HUES48 (cell line): ENCODE data around the gene SLC16A3.
"Not testable (repeated sequence)": the region's sequence is repeated elsewhere in the genome, so short reads cannot be mapped to it uniquely, and the experiment has no call there.

Experiments
- H3K27ac ChIP-seq: one replicate; pipeline ENCODE4 v1.7.0; 2013; ENCODE audit warnings: low read depth, low read length, inconsistent platforms
- H3K27me3 ChIP-seq: 2 replicates; pipeline ENCODE4 v1.6.1; 2013; ENCODE audit warnings: mild to moderate bottlenecking, low read length; ENCODE audit not compliant: control insufficient read depth, insufficient read depth
- H3K36me3 ChIP-seq: 2 replicates; pipeline ENCODE4 v1.6.1; 2013; ENCODE audit warnings: low read length; ENCODE audit not compliant: control insufficient read depth, insufficient read depth
- H3K4me1 ChIP-seq: 2 replicates; pipeline ENCODE4 v1.6.1; 2013; ENCODE audit warnings: mild to moderate bottlenecking, low read length; ENCODE audit not compliant: control insufficient read depth, insufficient read depth
- H3K4me3 ChIP-seq: 2 replicates; pipeline ENCODE4 v1.5.1; 2013; ENCODE audit warnings: mild to moderate bottlenecking, low read depth, low read length
- H3K9ac ChIP-seq: 2 replicates; pipeline ENCODE4 v1.6.1; 2013; ENCODE audit warnings: mild to moderate bottlenecking, low read depth, low read length, moderate library complexity
- H3K9me3 ChIP-seq: 2 replicates; pipeline ENCODE4 v1.6.1; 2013; ENCODE audit warnings: low read length; ENCODE audit not compliant: control insufficient read depth, insufficient read depth

The SLC16A3 gene

DNA sequence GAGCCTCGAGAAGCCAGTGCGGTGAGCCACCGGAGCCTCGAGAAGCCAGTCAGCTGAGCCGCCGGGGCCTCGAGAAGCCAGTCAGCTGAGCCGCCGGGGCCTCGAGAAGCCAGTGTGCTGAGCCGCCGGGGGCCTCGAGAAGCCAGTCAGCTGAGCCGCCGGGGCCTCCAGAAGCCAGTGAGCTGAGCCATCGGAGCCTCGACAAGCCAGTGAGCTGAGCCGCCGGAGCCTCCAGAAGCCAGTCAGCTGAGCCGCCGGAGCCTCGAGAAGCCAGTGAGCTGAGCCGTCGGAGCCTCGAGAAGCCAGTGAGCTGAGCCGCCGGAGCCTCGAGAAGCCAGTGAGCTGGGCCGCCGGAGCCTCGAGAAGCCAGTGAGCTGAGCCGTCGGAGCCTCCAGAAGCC, 25.9 kb downstream of the SLC16A3 start:
- not testable (repeated sequence) for H3K9ac ChIP-seq, H3K9me3 ChIP-seq, H3K4me1 ChIP-seq, H3K27me3 ChIP-seq, H3K4me3 ChIP-seq, H3K27ac ChIP-seq
- peaks cover 87% of the 10 kb centered on the region for H3K36me3 ChIP-seq

DNA sequence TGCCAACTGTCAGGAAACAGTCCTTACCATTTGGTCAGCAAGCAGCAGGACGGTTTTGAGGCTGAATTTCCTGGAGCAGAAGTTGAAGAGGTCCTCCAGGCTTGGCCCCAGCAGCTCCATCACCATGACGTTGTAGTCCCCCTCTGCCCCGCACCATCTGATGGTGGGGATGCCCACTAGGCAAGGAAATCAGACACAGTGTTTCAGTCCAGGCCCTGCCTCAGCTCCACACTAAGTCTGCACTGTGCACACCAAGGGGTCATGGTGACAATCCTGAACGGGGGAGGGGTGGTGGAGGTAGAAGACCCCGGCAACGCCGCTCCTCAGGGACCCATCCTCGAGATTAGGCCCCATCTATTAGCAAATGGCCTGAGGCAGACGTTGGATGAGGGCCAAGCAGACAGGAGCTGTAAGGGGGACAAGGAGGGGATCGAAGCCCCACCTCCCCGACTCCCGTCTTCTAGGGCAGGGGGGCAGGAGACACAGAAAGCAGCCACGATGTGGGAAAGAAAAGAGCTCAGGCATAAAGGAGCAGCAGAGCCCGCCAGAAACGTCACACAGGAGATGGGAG, 26.6 kb downstream of the SLC16A3 start:
- Histone ChIP-seq H3K27ac (no peak overlapping the region), H3K9ac (no peak overlapping the region), H3K27me3 (no peaks in the 10 kb centered on the region), H3K36me3 (peaks cover 87% of the 10 kb centered on the region), H3K9me3 (no peaks in the 10 kb centered on the region), H3K4me3 (no peak overlapping the region), H3K4me1 (no peaks in the 10 kb centered on the region)

- peaks cover 87% of the 10 kb centered on the region for H3K36me3 ChIP-seq
- H3K9ac ChIP-seq, result no peak overlapping the region
- H3K4me1 ChIP-seq, result no peaks in the 10 kb centered on the region
- H3K4me3 ChIP-seq, result no peak overlapping the region
- no peaks in the 10 kb centered on the region for H3K27me3 ChIP-seq
- no peak overlapping the region for H3K27ac ChIP-seq
- no peaks in the 10 kb centered on the region for H3K9me3 ChIP-seq
These were observed 27.5 kb downstream of the SLC16A3 start for GRCh38 chr17:82256242-82256885.

GRCh38 chr17:82257473-82257872, 28.6 kb downstream of the SLC16A3 start:
- Histone ChIP-seq H3K36me3 (peaks cover 87% of the 10 kb centered on the region), H3K27me3 (no peaks in the 10 kb centered on the region), H3K27ac (no peak overlapping the region), H3K9me3 (no peaks in the 10 kb centered on the region), H3K4me3 (no peak overlapping the region), H3K4me1 (no peaks in the 10 kb centered on the region), H3K9ac (no peak overlapping the region)

DNA sequence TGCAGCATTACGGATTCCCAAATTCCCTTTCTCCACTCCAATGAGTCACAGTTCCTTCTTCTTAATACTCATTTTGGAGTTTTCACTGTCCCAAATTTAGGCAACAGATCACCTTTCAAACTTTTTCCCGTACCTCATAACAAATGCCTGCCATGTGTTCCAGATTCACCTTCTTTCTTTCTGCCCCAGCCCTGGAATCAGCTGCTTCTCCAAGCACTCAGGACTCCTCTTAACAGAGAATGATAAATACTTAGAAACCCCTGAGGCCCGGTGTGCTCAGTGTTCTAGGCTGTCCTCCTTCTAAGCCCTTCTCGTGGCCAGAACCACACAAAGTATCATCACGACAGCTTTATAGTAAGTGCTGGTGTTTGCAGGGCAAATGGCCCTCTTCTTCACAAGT, 29.7 kb downstream of the SLC16A3 start:
- Histone ChIP-seq H3K4me1 (no peaks in the 10 kb centered on the region), H3K27me3 (no peaks in the 10 kb centered on the region), H3K4me3 (no peak overlapping the region), H3K9me3 (no peaks in the 10 kb centered on the region), H3K36me3 (peaks cover 87% of the 10 kb centered on the region), H3K27ac (no peak overlapping the region), H3K9ac (no peak overlapping the region)

DNA sequence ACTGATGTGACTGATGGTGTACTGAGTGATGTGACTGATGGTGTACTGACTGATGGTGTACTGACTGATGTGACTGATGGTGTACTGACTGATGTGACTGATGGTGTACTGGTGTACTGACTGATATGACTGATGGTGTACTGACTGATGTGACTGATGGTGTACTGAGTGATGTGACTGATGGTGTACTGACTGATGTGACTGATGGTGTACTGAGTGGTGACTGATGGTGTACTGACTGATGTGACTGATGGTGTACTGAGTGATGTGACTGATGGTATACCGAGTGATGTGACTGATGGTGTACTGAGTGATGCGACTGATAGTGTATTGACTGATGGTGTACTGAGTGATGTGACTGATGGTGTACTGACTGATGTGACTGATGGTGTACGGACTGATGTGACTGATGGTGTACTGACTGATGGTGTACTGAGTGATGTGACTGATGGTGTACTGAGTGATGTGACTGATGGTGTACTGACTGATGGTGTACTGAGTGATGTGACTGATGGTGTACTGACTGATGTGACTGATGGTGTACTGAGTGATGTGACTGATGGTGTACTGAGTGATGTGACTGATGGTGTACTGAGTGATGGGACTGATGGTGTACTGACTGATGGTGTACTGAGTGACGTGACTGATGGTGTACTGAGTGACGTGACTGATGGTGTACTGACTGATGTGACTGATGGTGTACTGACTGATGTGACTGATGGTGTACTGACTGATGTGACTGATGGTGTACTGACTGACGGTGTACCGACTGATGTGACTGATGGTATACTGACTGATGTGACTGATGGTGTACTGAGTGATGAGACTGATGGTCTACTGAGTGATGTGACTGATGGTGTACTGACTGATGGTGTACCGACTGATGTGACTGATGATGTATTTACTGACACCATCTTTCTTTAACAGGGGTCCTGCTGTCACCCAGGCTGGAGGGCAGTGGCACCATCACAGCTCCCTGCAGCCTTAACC, 31.4 kb downstream of the SLC16A3 start:
- H3K4me3 ChIP-seq, H3K9ac ChIP-seq, H3K27ac ChIP-seq, H3K4me1 ChIP-seq, H3K27me3 ChIP-seq, H3K9me3 ChIP-seq: not testable (repeated sequence)
- peaks cover 98% of the 10 kb centered on the region for H3K36me3 ChIP-seq

DNA sequence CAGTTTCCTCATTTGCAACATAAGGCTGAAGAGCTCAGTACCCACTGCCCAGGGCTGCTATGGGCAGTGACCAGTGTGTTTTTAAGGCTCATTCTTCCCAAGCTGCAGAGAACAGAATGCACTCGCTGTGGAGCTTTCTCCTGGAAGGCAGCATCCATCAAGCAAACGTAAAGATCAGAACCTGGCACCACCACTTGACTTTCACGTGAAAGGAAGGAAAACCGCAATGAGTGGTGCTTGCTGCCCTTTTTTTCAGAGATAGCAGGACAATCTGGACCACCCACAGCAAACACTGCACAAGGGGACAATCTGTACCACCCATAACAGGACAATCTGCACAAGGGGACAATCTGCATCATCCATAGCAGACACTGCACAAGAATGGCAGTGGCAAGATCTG, 33.5 kb downstream of the SLC16A3 start:
- Histone ChIP-seq H3K4me3 (no peak overlapping the region), H3K4me1 (no peaks in the 10 kb centered on the region), H3K36me3 (peaks cover 94% of the 10 kb centered on the region), H3K27ac (no peak overlapping the region), H3K9ac (no peak overlapping the region), H3K9me3 (no peaks in the 10 kb centered on the region), H3K27me3 (no peaks in the 10 kb centered on the region)

- Histone ChIP-seq H3K4me1 (peaks cover 7% of the 10 kb centered on the region; the same call in 1 of the 2 replicates), H3K9me3 (no peaks in the 10 kb centered on the region), H3K9ac (no peak overlapping the region), H3K27me3 (no peaks in the 10 kb centered on the region), H3K36me3 (peaks cover 93% of the 10 kb centered on the region), H3K4me3 (no peak overlapping the region), H3K27ac (no peak overlapping the region)
These were observed 34.8 kb downstream of the SLC16A3 start for GRCh38 chr17:82263641-82264040.

DNA sequence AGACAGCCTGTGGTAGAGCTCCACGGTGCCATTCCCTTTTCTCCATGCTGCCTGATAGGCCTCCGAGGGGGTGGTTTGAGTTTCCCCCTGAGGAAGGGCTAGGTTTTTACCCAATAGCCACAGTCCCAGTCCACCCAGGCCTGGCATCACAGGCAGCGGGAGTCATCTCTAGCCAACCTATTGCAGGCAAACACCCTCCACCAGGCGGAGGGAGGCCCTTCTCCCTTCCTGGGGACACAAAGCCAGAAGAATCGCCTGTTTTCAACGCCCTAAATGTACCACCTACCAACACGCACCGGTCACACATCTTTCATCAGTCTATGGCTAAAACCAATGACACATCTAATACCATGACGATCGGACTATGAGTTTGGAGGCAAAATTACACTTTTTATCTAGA, 37.3 kb downstream of the SLC16A3 start:
- H3K4me3 ChIP-seq, result no peak overlapping the region
- H3K9me3 ChIP-seq, result no peaks in the 10 kb centered on the region
- no peak overlapping the region for H3K27ac ChIP-seq
- H3K36me3 ChIP-seq, result peaks cover 89% of the 10 kb centered on the region
- H3K4me1 ChIP-seq, result peaks cover 13% of the 10 kb centered on the region; the same call in 1 of the 2 replicates
- H3K9ac ChIP-seq, result no peak overlapping the region
- H3K27me3 ChIP-seq, result no peaks in the 10 kb centered on the region

GRCh38 chr17:82267575-82268379, 38.9 kb downstream of the SLC16A3 start:
- Histone ChIP-seq H3K27me3 (no peaks in the 10 kb centered on the region), H3K36me3 (peaks cover 81% of the 10 kb centered on the region), H3K4me3 (no peak overlapping the region), H3K27ac (no peak overlapping the region), H3K9ac (no peak overlapping the region), H3K9me3 (no peaks in the 10 kb centered on the region), H3K4me1 (peaks cover 13% of the 10 kb centered on the region; the same call in 1 of the 2 replicates)
